Measurements from ENCODE around the gene LRCH1.

LRCH1 gene

DNA sequence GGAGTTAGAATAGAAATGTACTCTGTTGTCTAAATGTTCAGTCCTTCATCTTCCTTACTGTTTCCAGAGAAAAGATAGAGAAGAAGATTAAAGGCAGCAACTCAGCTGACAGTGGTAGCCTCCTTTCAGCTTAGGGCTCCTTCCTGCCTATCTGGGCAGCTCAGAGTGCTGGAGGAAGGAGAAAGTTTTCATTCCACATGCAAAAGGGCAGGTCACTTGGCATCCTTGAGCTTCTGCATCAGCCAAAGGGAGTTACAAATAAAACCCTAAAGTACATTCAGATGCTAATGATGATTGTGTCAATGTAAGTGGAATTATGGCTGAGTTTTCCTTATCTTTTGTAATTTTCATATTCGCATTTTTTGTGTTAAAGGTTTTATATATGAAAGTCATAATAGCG, 185.1 kb downstream of the LRCH1 start:
- DNase-seq (ENCODE audit: low read depth) = no peak
- H3K4me3 ChIP-seq (ENCODE audit: low read length) = no peak overlapping the region
- TF ChIP-seq, protein P1, sequence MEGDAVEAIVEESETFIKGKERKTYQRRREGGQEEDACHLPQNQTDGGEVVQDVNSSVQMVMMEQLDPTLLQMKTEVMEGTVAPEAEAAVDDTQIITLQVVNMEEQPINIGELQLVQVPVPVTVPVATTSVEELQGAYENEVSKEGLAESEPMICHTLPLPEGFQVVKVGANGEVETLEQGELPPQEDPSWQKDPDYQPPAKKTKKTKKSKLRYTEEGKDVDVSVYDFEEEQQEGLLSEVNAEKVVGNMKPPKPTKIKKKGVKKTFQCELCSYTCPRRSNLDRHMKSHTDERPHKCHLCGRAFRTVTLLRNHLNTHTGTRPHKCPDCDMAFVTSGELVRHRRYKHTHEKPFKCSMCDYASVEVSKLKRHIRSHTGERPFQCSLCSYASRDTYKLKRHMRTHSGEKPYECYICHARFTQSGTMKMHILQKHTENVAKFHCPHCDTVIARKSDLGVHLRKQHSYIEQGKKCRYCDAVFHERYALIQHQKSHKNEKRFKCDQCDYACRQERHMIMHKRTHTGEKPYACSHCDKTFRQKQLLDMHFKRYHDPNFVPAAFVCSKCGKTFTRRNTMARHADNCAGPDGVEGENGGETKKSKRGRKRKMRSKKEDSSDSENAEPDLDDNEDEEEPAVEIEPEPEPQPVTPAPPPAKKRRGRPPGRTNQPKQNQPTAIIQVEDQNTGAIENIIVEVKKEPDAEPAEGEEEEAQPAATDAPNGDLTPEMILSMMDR (IDR thresholded peaks at IDR 0.05; ENCODE audit: insufficient read depth, low read depth, low read length, missing control alignments) = no peak

DNA sequence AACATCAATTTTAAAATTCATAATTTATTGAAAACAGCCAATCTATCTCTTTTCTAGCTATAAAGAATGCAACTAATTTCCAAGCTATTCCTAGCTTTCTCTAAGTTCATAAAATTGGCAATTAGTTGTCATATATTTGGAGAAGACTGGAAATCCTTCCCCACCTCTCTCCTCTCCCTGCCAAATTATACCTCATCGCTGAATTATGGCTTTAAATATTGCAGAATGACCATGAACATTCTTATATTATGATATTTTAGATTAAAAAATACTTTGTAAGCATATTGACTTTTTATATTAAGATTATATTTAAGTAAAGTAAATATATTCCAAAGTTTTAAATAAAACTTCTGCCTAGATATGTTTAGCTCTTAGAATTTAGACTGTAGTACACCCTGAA, 185.8 kb downstream of the LRCH1 start:
- DNase-seq (ENCODE audit: low read depth) = no peak
- H3K4me3 ChIP-seq (ENCODE audit: low read length) = no peak overlapping the region
- TF ChIP-seq, protein P1 (IDR thresholded peaks at IDR 0.05; ENCODE audit: insufficient read depth, low read depth, low read length, missing control alignments) = no peak

DNA sequence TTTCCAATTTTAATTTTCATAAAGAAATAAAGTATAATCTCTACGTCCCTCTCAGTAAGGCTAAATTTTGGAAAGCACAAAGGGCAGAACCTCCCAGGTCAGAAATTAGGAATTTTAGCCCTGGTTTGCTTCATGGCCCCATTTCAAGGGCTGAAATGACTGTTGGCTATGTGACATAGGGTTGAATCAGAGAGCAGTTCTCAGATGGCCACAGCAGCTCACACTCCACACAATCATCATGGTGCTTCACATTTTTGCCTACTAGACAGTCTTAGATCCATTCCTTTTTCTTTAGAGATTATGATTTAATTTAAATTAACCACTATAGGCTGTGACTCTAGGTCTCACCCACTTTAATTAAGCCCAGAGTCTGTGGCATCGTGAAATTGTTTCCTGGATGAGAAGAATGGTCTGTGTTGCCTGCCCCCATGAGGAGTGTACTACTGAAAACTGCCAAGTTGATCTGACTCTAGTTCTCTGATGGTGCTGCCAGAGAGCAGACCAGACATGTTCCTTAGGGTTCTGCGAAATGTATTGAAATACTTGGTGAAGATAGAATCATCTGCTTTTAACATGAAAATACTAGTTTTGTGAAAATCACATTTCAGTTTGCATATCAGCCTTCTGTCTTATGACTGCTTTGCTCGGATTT, 186.6 kb downstream of the LRCH1 start:
- H3K4me3 ChIP-seq (ENCODE audit: low read length) = no peak overlapping the region
- TF ChIP-seq, protein P1 (IDR thresholded peaks at IDR 0.05; ENCODE audit: insufficient read depth, low read depth, low read length, missing control alignments) = no peak
- no peak for DNase-seq (ENCODE audit: low read depth)

DNA sequence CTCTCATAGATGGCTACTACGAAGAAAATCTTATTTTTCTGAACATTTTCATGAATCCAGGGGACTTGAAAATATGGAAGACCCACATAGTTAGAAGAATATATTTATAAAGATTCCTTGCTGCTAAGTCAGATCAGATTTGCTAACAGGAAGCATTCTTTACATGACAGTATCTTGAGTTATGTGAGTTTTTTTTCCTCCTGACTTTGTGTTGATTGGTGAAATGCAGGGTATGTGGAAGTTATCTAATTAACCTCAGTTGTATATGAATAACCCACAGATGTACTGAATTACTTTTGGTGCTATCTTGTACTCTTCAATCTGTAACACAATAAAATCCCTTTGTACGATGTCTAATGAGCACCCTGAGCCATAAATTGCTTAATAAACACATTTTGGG, 190.2 kb downstream of the LRCH1 start:
- no peak for DNase-seq (ENCODE audit: low read depth)
- TF ChIP-seq, protein P1 (IDR thresholded peaks at IDR 0.05; ENCODE audit: insufficient read depth, low read depth, low read length, missing control alignments) = no peak
- H3K4me3 ChIP-seq (ENCODE audit: low read length) = no peak overlapping the region

DNA sequence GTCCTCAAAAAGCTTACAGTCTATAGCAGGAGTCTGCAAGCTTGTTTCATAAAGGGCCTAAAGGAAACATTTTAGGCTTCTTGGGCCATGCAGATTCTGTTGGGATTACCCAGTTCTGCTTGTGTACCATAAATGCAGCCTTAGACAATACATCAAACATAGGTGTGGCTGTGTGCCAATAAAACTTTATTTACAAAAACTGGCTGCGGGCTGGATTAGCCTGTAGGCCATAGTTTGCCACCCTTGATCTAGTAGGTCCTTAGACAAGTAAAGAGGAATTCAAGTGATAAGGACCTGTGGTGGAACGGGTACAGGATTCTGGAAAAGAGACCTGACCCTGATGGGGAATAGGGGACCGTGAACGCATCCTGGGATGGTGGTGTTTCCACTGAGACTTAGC, 192.1 kb downstream of the LRCH1 start:
- no peak for DNase-seq (ENCODE audit: low read depth)
- TF ChIP-seq, protein P1 (IDR thresholded peaks at IDR 0.05; ENCODE audit: insufficient read depth, low read depth, low read length, missing control alignments) = no peak
- no peak overlapping the region for H3K4me3 ChIP-seq (ENCODE audit: low read length)

DNA sequence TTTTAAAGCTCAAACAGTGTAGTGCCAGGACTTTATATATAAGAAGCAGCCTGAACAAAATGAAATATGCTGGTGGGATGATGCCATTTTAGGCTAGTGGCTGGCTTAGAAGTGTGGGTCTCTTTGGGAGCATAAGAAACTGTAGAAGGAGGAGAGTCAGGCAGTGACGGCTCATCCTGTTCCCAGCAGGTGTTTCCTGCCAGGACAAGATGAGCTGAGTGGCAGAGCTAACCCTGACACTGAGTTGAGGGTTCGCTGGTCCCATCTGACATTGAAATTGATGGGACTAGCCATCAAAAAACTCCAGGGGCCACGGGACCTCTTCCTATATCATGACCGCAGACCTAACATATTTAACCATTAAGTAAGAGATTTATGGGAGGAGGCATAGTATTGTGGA, 192.7 kb downstream of the LRCH1 start:
- no peak for DNase-seq (ENCODE audit: low read depth)
- no peak overlapping the region for H3K4me3 ChIP-seq (ENCODE audit: low read length)
- TF ChIP-seq, protein P1 (IDR thresholded peaks at IDR 0.05; ENCODE audit: insufficient read depth, low read depth, low read length, missing control alignments) = no peak
